SH-SY5Y (cell line): ENCODE results near the gene KDM7A.

Experiments used
- GATA2 ChIP-seq: IDR thresholded peaks from 2 replicates; pipeline ENCODE4 v1.6.1; 2011; ENCODE audit warnings: mild to moderate bottlenecking, low read depth, low read length
- GATA3 ChIP-seq: IDR thresholded peaks from 2 replicates; pipeline ENCODE4 v1.6.1; 2011; ENCODE audit warnings: low read depth, mild to moderate bottlenecking, low read length, moderate library complexity

DNA sequence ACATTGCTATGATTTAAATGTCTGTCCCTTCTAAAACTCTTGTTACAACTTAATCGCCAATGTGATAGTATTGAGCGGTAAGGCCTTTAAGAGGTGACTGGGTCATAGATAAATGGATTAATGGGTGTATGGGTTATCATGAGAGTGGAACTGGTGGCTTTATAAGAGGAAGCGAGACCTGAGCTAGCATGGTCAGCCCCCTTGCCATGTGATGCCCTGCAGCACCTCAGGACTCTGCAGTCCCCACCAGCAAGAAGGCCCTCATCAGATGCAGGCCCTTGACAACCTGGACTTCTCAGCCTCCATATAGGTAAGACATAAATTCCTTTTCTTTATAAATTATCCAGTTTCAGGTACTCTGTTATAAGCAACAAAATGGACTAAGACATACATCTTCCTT, 129.6 kb downstream of the KDM7A start:
- TF ChIP-seq GATA2 (no peak), GATA3 (no peak)
